Hepatocyte (in vitro differentiated cells): ENCODE results near the gene ALOXE3. TPM values are rescaled to one million over a fixed set of nuclear protein-coding genes. Genes with fewer than 3 reads are reported as not detected.

ENCODE experiments used
- DNase-seq: peaks from one replicate; pipeline ENCODE4 v3.0.0-alpha.2; 2016; ENCODE audit warnings: low spot score
- H2AFZ ChIP-seq: fragments of 200-600 bp; sonication (generic); 2 replicates; pipeline ENCODE4 v1.6.0; 2016; ENCODE audit warnings: antibody characterized with exemption, mild to moderate bottlenecking
- H3K27ac ChIP-seq: fragments of 200-600 bp; sonication (generic); 2 replicates; pipeline ENCODE4 v1.5.1; 2016; ENCODE audit warnings: mild to moderate bottlenecking
- H3K27me3 ChIP-seq: fragments of 200-600 bp; sonication (generic); 2 replicates; pipeline ENCODE4 v1.6.1; 2016
- H3K36me3 ChIP-seq: fragments of 200-600 bp; sonication (generic); replicated peaks from 2 replicates; pipeline ENCODE4 v1.5.1; 2016; ENCODE audit warnings: low read depth; ENCODE audit not compliant: insufficient read depth
- H3K4me1 ChIP-seq: fragments of 200-600 bp; sonication (generic); 2 replicates; pipeline ENCODE4 v1.5.1; 2016; ENCODE audit warnings: mild to moderate bottlenecking, moderate library complexity; ENCODE audit not compliant: insufficient read depth
- H3K4me2 ChIP-seq: fragments of 200-600 bp; sonication (generic); 2 replicates; pipeline ENCODE4 v1.6.0; 2016
- H3K4me3 ChIP-seq: fragments of 200-600 bp; sonication (generic); 2 replicates; pipeline ENCODE4 v1.5.1; 2016; ENCODE audit warnings: mild to moderate bottlenecking
- H3K79me2 ChIP-seq: fragments of 200-600 bp; sonication (generic); 2 replicates; pipeline ENCODE4 v1.6.0; 2017; ENCODE audit warnings: mild to moderate bottlenecking
- H3K9me2 ChIP-seq: fragments of 200-600 bp; sonication (generic); replicated peaks from 2 replicates; pipeline ENCODE4 v1.6.0; 2017; ENCODE audit warnings: mild to moderate bottlenecking; ENCODE audit not compliant: insufficient read depth
- H3K9me3 ChIP-seq: fragments of 200-600 bp; sonication (generic); 2 replicates; pipeline ENCODE4 v1.5.1; 2016; ENCODE audit warnings: low read depth, mild to moderate bottlenecking
- H4K20me1 ChIP-seq: fragments of 200-600 bp; sonication (generic); 2 replicates; pipeline ENCODE4 v1.6.0; 2016; ENCODE audit warnings: mild to moderate bottlenecking; ENCODE audit not compliant: insufficient read depth, poor library complexity, severe bottlenecking
- CTCF ChIP-seq: fragments of 200-600 bp; sonication (generic); IDR thresholded peaks from 2 replicates; pipeline ENCODE4 v1.5.1; 2016; ENCODE audit warnings: antibody characterized with exemption, mild to moderate bottlenecking; ENCODE audit not compliant: poor library complexity
- EZH2 ChIP-seq: fragments of 200-600 bp; sonication (generic); IDR thresholded peaks from 2 replicates; pipeline ENCODE4 v1.6.1; 2016; ENCODE audit warnings: antibody characterized with exemption, mild to moderate bottlenecking, borderline replicate concordance
- EZH2phosphoT487 ChIP-seq: fragments of 200-600 bp; sonication (generic); IDR thresholded peaks from one replicate; pipeline ENCODE4 v1.6.1; 2018; ENCODE audit warnings: antibody characterized with exemption, mild to moderate bottlenecking, low read depth, moderate library complexity; ENCODE audit not compliant: unreplicated experiment, severe bottlenecking
- WGBS: methylation state at CpG from one replicate; pipeline ENCODE4 v1.1.6; 2016; ENCODE audit warnings: low lambda C conversion rate; ENCODE audit errors: missing lambda C conversion rate; 5-methylcytosine and 5-hydroxymethylcytosine counted together
- polyA plus RNA-seq: library from polyadenylated mRNA; unstranded; fragments of >200 nt; fragmentation: Nextera tagmentation; extraction: Ambion mirVana; gene quantifications from 2 replicates; pipeline ENCODE4 v1.2.1, GENCODE V29; 2016
- total RNA-seq: library from RNA; depleted of rRNA; stranded (reverse); fragments of >200 nt; gene quantifications from 2 replicates; pipeline ENCODE4 v1.2.3, GENCODE V29; 2014

ALOXE3 gene
- total and polyA plus RNA-seq, 2 experiments from 2014 or later: 0.77 to 1.5 TPM

DNA sequence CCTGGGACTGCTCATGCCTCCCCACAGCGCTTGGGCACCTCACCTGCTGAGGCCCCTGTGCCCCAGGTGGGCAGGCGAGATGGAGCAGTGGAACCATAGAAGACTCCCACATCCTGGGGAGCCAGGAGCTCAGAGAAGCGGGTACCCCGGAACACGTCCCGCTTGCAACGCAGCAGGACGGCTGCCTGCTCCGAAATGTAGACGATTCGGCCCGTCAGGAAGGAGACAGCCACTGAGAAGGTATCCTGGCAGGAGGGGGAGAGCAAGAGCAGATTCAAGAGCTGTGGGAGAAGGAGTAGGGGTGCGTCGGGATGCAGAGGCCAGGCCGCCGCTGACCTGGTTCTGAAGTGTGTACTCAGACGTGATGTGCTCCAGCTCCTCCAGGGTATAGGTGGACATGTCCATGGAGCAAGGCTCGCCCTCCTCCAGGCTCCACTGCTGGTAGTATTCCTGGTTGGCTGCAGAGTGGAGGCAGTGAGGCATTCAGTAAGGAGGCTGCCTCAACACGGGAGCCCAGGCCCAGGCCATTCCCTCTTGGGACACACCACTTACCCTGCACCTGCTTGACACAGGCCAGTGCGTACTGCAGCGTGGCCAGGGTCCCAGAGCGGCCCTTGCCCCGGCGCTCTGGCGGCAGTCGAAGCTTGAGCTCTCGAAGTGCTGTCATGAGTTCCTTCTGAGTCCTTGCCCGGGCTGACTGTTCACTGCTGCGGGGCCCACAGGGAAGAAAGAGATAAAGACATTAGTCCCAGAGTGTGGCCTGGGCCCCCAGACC, 31.3 kb upstream of the ALOXE3 start:
- H3K36me3 ChIP-seq: no peaks in the 10 kb centered on the region
- peaks cover 62% of the 10 kb centered on the region for H4K20me1 ChIP-seq
- no peak overlapping the region for H3K27ac ChIP-seq

DNA sequence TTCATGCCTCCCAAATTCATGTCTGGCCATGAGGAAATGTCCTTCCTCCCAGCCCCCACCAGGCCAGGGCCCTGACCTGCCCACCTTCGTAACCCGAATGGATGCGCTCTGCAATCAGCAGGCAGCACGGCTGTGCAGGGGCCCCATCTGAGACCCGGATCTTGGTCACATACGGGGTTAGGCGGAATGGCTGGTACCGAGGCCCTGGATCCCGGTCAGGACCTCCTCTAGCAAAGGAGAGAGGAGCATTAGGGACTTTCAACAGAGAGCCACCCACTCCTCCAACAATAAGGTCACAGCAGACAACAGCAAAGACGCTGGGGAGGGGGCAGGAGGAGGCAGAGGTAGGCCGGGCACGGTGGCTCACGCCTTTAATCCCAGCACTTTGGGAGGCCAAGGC, 30.2 kb upstream of the ALOXE3 start:
- DNase-seq: no peak
- WGBS: 95% methylated on average over 13 of the region's 13 CpGs
- H3K27me3 ChIP-seq: no peaks in the 10 kb centered on the region
- H3K9me2 ChIP-seq: no peaks in the 10 kb centered on the region
- H3K4me3 ChIP-seq: no peak overlapping the region
- TF ChIP-seq EZH2 (no peak), CTCF (no peak), EZH2phosphoT487 (no peak)
- peaks cover 17% of the 10 kb centered on the region for H3K4me1 ChIP-seq
- H4K20me1 ChIP-seq: peaks cover 67% of the 10 kb centered on the region
- H3K36me3 ChIP-seq: no peaks in the 10 kb centered on the region
- H3K27ac ChIP-seq: no peak overlapping the region
- no peak overlapping the region for H2AFZ ChIP-seq
- H3K4me2 ChIP-seq: no peak overlapping the region
- peaks cover 39% of the 10 kb centered on the region for H3K79me2 ChIP-seq
- H3K9me3 ChIP-seq: no peaks in the 10 kb centered on the region

More for the DNA sequence above, 31.3 kb upstream of the ALOXE3 start:
- Histone ChIP-seq H3K27me3 (no peaks in the 10 kb centered on the region), H2AFZ (no peak overlapping the region), H3K4me2 (no peak overlapping the region), H3K4me3 (no peak overlapping the region), H3K4me1 (peaks cover 22% of the 10 kb centered on the region), H3K79me2 (peaks cover 39% of the 10 kb centered on the region), H3K9me2 (no peaks in the 10 kb centered on the region), H3K9me3 (no peaks in the 10 kb centered on the region)
- no peak for DNase-seq
- WGBS: 96% methylated on average over 28 of the region's 29 CpGs
- TF ChIP-seq EZH2phosphoT487: no peak
- no peak for TF ChIP-seq EZH2
- TF ChIP-seq CTCF: no peak

GRCh38 chr17:8147805-8148404, 29.6 kb upstream of the ALOXE3 start:
- H3K4me3 ChIP-seq: no peak overlapping the region

More at GRCh38 chr17:8147805-8148404, 29.6 kb upstream of the ALOXE3 start:
- TF ChIP-seq EZH2: no peak
- TF ChIP-seq EZH2phosphoT487: no peak
- TF ChIP-seq CTCF: no peak
- WGBS: 92% methylated on average over 13 of the region's 13 CpGs
- Histone ChIP-seq H3K79me2 (peaks cover 35% of the 10 kb centered on the region), H3K9me3 (no peaks in the 10 kb centered on the region), H3K27me3 (no peaks in the 10 kb centered on the region), H4K20me1 (peaks cover 70% of the 10 kb centered on the region), H3K4me1 (peaks cover 11% of the 10 kb centered on the region), H3K36me3 (no peaks in the 10 kb centered on the region), H3K4me2 (no peak overlapping the region), H3K27ac (no peak overlapping the region), H3K9me2 (no peaks in the 10 kb centered on the region), H2AFZ (no peak overlapping the region)
- DNase-seq: no peak
